HG03575 (cell line): ENCODE results near the gene FTO.

Experiments
- ATAC-seq: cut with Tn5 transposase; IDR thresholded peaks from one replicate; pipeline ENCODE4 v1.9.1; 2021; ENCODE audit not compliant: unreplicated experiment, insufficient number of reproducible peaks, low FRiP score; ENCODE audit errors: extremely low read depth

The FTO gene

DNA sequence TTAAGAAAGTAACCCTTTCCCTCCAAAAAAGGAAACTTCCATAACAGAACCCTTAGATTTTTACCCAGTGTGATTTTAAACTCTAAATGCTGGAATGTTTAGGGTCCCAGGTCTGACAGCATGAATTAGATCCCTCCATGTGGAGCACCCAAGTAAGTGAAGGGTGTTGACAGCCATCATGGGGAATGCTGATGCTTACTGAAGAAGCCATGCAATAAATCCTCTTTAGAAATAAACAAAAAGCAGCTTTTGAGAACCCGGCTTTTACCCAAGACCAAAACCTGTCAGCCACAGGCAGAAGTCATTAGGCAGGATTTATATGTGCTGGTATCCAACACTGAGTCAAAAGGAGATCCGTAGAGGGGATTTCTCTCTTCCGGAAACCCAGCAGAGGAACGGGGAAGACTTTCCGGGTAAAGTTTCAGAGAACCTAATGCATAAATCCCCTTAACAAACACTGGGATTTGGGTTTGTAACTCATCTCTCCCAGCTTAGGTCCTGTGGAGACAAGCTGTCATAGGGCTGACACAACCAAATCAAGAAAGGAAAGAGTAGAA, 295.1 kb downstream of the FTO start:
- no peak for ATAC-seq

DNA sequence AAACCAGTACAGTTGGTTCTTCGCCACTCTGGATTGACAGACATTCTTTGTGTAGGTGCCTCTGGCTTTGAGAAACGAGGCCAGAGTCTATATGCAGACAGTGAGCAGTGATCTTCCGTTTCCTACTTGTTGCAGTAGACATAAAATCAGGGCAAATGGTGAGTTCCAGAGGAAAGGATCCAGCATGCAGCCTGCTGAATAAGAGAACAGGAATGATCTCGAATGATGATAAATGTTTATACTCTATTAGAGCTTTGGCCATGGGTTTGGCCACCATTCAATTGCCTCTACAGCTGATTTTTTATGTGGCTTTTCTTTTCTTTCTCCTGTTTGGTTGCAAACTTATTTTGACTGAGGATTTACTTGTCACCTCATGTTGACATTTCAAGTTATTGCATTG, 295.9 kb downstream of the FTO start:
- no peak for ATAC-seq

DNA sequence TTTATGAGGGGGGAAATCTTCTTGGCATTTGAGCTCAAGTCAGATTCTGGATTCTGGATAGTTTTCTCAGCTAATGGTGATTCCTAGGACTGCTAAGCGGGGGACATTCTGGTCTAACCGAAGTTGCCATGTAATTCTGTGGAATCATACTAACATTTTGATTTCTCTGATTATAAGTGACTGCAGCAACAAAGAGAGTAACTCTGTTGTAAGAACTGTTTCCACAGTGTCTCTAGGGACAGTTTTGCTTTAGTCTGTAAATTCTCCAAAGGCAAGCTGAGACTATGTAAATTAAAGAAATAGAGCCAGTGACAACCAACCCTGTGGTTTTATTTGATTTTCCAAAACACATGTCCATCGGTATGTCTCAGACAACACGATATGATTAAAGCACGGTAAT, 296.4 kb downstream of the FTO start:
- no peak for ATAC-seq

DNA sequence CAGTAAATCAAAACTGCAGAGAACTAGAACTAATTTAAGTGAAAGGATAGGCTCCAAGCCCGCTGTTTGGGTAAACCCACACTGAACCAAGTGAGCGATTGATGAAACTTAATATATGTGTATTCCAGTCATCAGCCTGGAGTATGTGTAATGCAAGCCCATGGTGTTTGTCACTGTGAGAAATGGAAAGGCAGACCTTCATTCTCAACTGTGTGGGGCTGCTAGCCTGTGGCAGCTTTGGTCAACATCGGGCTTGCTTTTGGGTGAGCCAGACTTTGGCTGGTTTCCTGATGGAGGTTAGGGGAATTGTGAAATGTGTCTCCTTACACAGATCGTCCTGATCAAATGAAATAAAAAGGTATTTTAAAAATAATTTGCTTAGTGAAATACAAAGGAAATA, 302.7 kb downstream of the FTO start:
- ATAC-seq, result no peak

DNA sequence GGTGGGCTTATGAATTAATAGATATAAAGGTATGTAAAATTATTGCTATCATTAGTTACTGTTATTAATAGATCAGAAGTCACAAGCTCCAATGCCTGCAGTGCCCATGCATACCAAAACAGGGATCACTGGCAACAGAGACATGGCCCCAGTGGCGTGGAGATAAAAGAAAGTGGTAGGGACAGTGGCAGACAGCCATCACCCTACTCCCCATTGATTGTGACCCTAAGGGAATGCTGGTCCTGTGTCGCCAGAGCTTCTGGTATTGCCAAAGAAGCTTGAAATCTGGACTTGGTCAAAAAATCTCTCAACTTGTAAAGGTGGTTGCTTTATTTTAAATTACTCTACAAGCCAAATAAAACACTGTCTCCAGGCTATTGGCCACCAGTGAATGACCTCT, 303.5 kb downstream of the FTO start:
- ATAC-seq, result no peak

DNA sequence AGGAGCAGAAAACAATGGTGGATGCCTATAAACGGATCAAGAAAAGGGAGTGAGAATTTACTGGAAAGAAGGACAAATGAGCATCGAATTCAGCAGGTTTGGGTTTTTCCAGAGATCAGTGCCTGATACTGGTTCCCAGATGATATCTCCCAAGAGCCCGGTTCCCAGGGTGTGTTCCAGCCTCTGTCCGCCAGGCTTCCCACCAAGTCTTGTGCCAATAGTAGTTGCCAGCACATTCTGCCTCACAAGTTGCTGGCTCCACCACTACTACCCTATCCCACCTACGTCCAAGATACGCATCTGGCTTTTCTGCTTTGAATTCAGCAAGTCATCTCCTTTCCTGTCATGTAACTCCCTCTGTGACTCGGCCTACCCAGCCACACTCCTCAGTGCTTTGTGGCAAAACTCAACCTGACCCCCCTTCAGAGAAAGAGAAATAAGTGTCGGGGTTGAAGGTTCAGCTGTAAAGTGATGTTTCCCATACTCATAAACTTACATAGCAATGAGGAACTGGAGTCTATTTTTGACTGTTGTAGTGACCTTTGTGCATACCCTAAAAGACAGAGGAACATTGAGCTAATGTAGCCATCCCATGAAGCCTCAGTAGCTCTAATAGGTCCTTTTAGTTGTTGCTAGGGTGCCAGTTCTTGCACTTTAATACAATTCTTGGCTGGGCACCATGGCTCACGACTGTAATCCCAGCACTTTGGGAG, 305.7 kb downstream of the FTO start:
- no peak for ATAC-seq

DNA sequence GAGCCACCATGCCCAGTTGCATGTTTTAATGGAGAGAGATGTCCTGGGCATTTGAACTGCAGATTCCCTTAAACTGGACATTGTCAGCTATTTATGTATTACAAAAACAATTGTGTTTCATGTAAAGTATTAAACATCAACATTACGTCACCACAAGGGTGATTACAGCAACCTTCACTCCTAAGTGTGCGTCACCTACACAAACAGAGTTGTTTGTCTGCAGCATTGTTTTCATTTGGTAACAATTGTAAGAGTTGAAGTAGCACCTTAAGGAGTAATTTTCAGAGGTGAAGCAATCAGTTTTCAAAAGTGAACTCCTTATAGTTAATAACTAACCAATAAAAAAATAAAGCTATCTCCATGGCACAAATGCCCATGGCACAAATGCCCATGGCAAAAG, 311.2 kb downstream of the FTO start:
- ATAC-seq, result no peak

DNA sequence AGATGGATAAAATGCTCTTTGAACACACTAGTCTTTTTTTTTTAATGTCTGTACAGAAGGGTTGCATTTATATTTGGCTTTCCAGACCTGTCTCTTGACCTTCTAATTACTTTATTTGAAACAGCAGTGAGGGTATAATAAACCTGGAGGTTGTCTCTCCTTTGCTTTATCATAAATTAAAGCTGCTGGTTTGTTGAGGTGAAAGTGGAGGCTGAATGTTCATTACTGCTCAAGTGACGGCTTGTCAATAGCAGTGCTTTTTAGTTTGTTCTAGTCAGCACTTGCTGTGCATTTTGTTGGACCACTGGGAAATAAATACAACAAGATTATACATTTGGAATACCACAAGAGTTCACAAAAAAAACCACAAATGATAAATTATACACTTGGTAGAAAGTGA, 318.4 kb downstream of the FTO start:
- ATAC-seq, result no peak

DNA sequence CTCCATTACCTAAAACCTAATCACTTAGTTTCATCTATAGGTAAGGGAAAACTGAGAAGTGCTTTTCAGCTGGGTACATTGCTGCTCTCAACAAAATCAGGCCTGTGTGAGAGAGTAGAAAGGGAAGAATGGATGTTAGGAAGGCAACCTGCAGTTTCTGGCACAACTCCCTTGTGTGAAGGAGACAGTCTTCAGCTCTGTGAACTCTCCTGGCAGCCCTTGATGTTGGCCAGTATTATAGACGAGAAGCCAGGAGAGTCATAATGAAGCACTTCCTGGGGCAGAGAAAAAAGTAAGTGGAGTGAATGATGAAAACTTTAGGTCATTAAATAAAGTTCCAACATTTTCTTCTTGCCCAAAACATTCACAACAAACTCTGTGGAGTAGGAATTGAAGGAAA, 322.5 kb downstream of the FTO start:
- no peak for ATAC-seq

DNA sequence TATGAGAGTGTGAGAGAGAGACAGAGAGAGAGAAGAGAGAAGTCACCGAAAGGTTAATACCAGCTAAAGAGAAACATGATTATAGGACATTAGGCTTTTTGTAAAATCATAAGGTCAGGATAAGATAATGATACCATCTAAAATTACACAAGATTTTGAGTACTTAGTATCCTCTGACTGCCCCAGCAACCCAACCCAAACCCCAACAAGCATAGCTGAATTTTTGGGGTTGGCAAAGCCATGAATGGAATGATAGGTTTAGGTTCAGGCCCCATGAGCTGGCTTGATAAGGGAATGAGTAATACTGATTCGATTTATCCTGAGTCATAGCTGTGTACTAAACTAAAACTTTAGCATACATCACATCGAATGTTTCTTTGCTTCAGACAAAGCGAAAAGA, 323.1 kb downstream of the FTO start:
- ATAC-seq, result no peak

DNA sequence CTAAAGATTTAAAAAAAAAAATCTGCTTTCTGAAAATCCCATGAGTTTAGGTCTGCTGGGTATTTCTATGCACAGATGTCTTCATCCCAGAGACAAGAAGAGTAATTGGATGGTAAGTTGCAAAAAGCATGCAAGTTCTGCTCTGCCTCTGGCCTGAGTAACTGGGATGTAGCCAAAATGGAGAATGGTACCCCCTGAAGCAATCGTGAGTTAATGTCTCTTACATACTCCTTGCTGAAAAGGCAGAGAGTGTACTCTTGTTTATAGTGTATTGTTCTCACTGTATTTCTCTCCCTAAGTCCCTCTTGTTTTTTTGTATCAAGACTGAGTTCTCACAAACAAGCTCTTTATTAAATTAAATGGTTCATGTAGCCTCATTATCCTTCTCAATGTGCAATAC, 323.6 kb downstream of the FTO start:
- ATAC-seq, result no peak

DNA sequence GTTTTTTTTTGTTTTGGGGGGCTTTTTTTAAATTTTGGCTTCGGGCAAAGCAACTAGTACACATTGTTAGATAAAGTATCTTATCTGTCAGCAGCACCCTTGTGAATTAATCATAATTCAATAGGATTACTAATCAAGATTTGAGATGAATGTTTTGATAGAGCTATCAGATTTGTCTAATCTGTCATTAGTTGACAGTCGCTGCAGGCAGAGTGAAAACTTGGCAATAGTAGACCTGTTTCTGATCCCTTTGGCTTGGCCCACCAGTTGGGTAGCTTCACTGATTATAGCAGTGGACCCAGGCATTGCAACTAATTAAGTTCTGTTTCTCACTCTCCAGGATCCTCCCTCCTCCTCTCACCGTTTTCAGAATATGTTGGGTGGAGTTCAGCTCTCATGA, 324.0 kb downstream of the FTO start:
- ATAC-seq, result no peak

DNA sequence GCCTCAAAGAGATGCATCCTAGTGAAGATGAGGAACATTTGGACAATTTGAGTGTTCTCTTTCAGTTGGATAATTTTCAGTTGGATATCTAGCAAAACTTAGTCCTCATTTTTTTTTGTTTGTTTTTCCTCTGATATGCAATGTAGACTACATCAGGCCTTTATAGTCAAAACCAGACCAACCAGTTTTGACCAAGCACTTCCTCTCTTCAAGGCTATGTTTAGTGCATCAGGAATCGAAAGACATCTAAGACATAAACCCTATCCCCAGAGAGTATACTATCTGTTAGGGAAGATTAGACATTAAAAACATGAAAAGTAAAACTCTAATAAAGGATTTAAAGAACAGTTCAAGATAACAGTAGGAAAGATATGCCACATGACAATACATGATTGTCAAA, 326.5 kb downstream of the FTO start:
- ATAC-seq, result no peak

DNA sequence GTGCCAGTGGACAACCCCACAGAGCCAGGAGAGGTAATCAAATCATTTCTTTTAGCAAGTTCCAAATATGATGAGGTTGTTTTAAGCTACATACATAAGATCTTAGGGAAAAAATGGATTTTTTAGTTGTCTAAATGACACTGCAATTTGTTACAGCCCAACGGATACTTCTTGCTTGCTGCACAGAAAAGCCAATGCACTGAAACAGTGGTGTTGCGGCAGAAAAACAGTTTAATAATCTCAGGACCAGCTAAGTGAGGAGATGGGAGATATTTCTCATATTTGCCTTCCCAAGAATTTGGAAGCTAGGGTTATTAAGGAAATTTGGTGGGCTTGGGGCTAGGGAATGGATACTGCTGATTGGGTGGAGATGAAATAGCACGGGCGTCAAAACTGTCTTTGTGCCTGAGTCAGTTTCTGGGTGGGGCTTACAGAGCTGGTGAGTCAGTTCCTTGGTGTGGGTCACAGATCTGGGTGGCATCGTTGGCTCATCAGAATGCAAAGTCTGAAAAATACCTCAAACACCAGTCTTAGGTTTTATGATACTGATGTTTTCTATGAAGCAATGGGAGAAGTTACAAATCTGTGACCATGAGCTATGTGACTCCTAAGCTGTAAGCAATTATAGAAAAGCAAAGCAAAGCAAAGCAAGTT, 327.3 kb downstream of the FTO start:
- no peak for ATAC-seq

DNA sequence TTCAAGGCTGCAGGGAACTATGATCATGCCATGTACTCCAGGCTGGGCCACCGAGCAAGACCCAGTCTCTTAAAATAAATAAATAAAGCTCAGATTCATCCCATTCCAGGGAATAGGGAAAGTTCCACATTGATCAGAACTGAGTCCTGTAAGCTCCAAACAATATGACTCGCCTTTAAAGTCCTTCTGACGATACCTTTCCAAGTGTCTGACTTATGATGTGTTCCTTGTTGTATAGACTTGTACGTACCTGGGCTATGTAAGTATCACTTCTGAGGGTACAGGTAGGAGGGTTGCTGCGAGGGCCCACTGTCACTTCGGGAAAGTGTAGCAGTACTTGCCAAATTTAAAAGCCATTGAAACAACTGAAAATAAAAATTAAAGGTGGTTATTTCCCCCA, 329.8 kb downstream of the FTO start:
- ATAC-seq, result no peak

DNA sequence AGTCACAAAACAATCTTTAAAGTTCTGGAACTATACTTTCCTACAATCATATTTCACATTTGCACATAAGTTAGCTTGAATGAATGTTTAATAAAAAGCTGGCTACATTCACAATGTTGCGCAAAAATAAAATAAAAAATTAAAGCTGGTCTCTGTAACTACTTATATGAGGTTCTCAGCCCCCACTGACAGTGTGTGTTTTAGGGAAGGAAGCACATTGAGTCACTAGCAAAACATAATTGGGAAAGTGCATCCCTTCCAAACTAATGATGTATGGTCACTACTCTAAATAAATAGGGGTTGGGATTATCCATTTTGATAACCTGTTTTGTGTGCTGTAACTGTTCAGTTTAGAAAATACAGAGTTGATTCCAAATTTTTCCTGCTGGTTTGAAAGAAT, 330.7 kb downstream of the FTO start:
- no peak for ATAC-seq

DNA sequence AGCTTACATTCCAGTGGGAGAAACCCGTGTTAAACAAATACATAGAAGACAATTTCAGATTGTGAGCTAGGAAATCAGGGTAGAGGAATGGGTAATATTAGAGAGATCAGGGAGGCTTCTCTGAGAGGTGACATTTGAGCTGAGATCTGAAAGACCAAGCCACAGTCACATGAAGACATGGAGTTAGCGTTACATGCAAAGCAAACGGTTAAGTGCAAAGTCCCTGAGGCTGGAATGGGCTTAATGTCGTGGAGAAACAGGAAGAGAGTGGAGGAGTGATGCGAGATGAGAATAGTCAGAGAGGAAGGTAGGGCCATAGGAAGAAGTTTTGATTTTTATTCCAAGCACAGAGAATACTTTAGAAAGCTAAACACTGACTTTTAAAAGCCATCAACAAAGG, 336.5 kb downstream of the FTO start:
- ATAC-seq, result no peak

DNA sequence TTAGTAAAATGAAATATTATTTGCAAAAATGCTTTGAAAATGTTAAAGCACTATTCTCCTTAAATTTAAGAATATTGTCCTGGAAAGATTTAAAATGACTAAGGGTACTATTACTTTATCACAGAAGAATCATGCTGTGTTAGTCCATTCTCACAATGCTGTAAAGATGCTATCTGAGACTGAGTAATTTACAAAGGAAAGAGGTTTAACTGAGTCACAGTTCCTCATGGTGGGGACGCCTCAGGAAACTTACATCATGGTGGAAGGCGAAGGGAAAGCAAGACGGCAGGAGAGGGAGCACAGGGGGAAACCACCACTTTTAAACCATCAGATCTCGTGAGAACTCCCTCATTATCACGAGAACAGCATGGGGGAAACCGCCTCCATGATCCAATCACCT, 337.0 kb downstream of the FTO start:
- ATAC-seq, result no peak

DNA sequence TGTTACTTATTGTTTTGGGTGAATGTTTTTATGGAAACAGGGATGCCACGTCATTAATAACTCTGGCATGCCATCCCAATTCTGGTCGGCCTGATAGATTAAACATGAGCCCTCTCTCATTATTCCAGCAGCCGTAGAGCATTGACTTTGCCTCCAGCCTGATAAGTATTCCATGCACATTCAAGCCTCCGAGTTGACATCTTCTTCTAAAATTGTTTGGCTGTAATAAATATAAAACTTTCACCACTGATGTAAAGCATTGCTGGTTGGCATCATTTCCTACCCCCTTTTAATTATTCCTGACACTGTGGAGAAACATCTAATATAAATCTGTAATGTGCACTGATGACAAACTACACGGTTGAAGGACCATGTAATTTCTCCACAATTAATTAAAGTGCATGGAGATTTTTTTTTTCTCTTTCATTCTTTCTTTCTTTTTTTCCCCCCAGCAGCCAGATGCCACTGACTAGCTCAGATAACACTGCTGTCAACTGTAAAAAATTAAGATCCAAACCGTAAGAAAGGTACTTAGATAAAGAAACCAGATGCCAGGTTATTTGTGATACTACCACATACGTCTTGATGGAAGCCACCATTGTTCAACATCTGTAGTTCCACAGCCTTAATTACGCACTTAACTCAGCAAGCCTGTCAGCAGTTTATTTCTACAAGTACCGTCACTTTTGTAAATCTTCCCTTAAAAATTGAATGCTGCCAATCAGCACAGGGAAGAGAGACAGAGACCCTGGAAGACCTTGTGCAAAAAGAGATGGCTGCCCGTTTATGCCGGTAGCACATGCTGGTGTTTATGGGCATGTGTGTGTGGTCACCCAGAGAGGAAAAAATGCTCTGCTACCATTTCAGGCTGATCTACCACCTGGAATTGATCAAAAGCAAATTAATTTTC, 344.9 kb downstream of the FTO start:
- no peak for ATAC-seq
